ENCODE data around the gene GSTM3.
"Not testable (repeated sequence)": the region's sequence is repeated elsewhere in the genome, so short reads cannot be mapped to it uniquely, and the experiment has no call there.

Gene GSTM3

GRCh38 chr1:109716570-109717090 lies 24.2 kb downstream of the GSTM3 start:
- no peak for TF ChIP-seq GATA3 (IDR thresholded peaks at IDR 0.05; ENCODE audit: low read depth, low read length)
- TF ChIP-seq GATA2 (IDR thresholded peaks at IDR 0.05; ENCODE audit: low read depth, low read length), result no peak

GRCh38 chr1:109716121-109716520 lies 24.7 kb downstream of the GSTM3 start:
- TF ChIP-seq GATA2 (IDR thresholded peaks at IDR 0.05; ENCODE audit: low read depth, low read length) (no peak), GATA3 (IDR thresholded peaks at IDR 0.05; ENCODE audit: low read depth, low read length) (no peak)

- TF ChIP-seq GATA3 (IDR thresholded peaks at IDR 0.05; ENCODE audit: low read depth, low read length) (no peak), GATA2 (IDR thresholded peaks at IDR 0.05; ENCODE audit: low read depth, low read length) (no peak)
Observed at GRCh38 chr1:109714661-109715372, 26.0 kb downstream of the GSTM3 start.

GRCh38 chr1:109713636-109714035 lies 27.2 kb downstream of the GSTM3 start:
- no peak for TF ChIP-seq GATA3 (IDR thresholded peaks at IDR 0.05; ENCODE audit: low read depth, low read length)
- TF ChIP-seq GATA2 (IDR thresholded peaks at IDR 0.05; ENCODE audit: low read depth, low read length), result no peak

- no peak for TF ChIP-seq GATA3 (IDR thresholded peaks at IDR 0.05; ENCODE audit: low read depth, low read length)
- TF ChIP-seq GATA2 (IDR thresholded peaks at IDR 0.05; ENCODE audit: low read depth, low read length), result no peak
Observed at GRCh38 chr1:109712321-109712864, 28.4 kb downstream of the GSTM3 start.

- not testable (repeated sequence) for TF ChIP-seq GATA2, GATA3 (IDR thresholded peaks at IDR 0.05; ENCODE audit: low read depth, low read length)
Observed at GRCh38 chr1:109711593-109712320, 29.1 kb downstream of the GSTM3 start, which contains the start of gene GSTM5. Gene GSTM5 (plus strand): TSS chr1:109712251. CDS start chr1:109712313, 62 bp downstream.

GRCh38 chr1:109705411-109705810 lies 35.4 kb downstream of the GSTM3 start:
- TF ChIP-seq GATA3 (IDR thresholded peaks at IDR 0.05; ENCODE audit: low read depth, low read length), result no peak
- TF ChIP-seq GATA2 (IDR thresholded peaks at IDR 0.05; ENCODE audit: low read depth, low read length), result no peak

- TF ChIP-seq GATA2 (IDR thresholded peaks at IDR 0.05; ENCODE audit: low read depth, low read length) (no peak), GATA3 (IDR thresholded peaks at IDR 0.05; ENCODE audit: low read depth, low read length) (no peak)
Observed at GRCh38 chr1:109704173-109704572, 36.7 kb downstream of the GSTM3 start.

- TF ChIP-seq GATA3 (IDR thresholded peaks at IDR 0.05; ENCODE audit: low read depth, low read length), result no peak
- no peak for TF ChIP-seq GATA2 (IDR thresholded peaks at IDR 0.05; ENCODE audit: low read depth, low read length)
Observed at GRCh38 chr1:109697066-109697465, 43.8 kb downstream of the GSTM3 start.

- no peak for TF ChIP-seq GATA3 (IDR thresholded peaks at IDR 0.05; ENCODE audit: low read depth, low read length)
- no peak for TF ChIP-seq GATA2 (IDR thresholded peaks at IDR 0.05; ENCODE audit: low read depth, low read length)
Observed at GRCh38 chr1:109691759-109692158, 49.1 kb downstream of the GSTM3 start.

GRCh38 chr1:109689844-109690405 lies 50.9 kb downstream of the GSTM3 start:
- TF ChIP-seq GATA2 (IDR thresholded peaks at IDR 0.05; ENCODE audit: low read depth, low read length) (no peak), GATA3 (IDR thresholded peaks at IDR 0.05; ENCODE audit: low read depth, low read length) (no peak)

- TF ChIP-seq GATA2 (IDR thresholded peaks at IDR 0.05; ENCODE audit: low read depth, low read length) (no peak), GATA3 (IDR thresholded peaks at IDR 0.05; ENCODE audit: low read depth, low read length) (no peak)
Observed at GRCh38 chr1:109687641-109688499, 53.0 kb downstream of the GSTM3 start, which contains the start of gene GSTM1. Gene GSTM1 (plus strand): TSS chr1:109687817. CDS start chr1:109687874, 57 bp downstream.
